Neural cell (in vitro differentiated cells): ENCODE measurements around the gene RBM43.

Source experiments
- CTCF ChIP-seq: fragments of 450-650 bp; IDR thresholded peaks from 2 replicates; pipeline ENCODE4 v1.5.1; 2014; ENCODE audit warnings: antibody characterized with exemption, mild to moderate bottlenecking, moderate library complexity; ENCODE audit not compliant: poor library complexity, severe bottlenecking
- EP300 ChIP-seq: fragments of 450-650 bp; conservative IDR thresholded peaks from 2 replicates; pipeline ENCODE4 v1.6.1; 2014; ENCODE audit warnings: antibody characterized with exemption, mild to moderate bottlenecking, moderate library complexity; ENCODE audit not compliant: poor library complexity, severe bottlenecking
- EZH2 ChIP-seq: fragments of 200-600, 300-800 bp; shearing (Covaris generic), sonication (generic); IDR thresholded peaks from 2 replicates; pipeline ENCODE4 v1.6.1; 2014; ENCODE audit warnings: antibody characterized with exemption, low read length, borderline replicate concordance, mild to moderate bottlenecking; ENCODE audit not compliant: insufficient read depth, poor library complexity, severe bottlenecking
- MXI1 ChIP-seq: fragments of 450-650 bp; conservative IDR thresholded peaks from 2 replicates; pipeline ENCODE4 v1.6.1; 2014; ENCODE audit warnings: antibody characterized with exemption, mild to moderate bottlenecking; ENCODE audit not compliant: poor library complexity, severe bottlenecking
- POLR2AphosphoS5 ChIP-seq: IDR thresholded peaks from 2 replicates; pipeline ENCODE4 v1.6.1; 2012
- REST ChIP-seq: IDR thresholded peaks from 2 replicates; pipeline ENCODE4 v1.6.1; 2012; ENCODE audit warnings: borderline replicate concordance
- SMC3 ChIP-seq: fragments of 450-650 bp; conservative IDR thresholded peaks from 2 replicates; pipeline ENCODE4 v1.6.1; 2014; ENCODE audit warnings: antibody characterized with exemption, mild to moderate bottlenecking, moderate library complexity; ENCODE audit not compliant: poor library complexity
- TAF1 ChIP-seq: IDR thresholded peaks from 2 replicates; pipeline ENCODE4 v1.6.1; 2012; ENCODE audit warnings: low read depth

GRCh38 chr2:151258121-151258520, 3.5 kb downstream of the RBM43 start:
- no peak for TF ChIP-seq CTCF
- TF ChIP-seq EP300: no peak
- TF ChIP-seq REST: no peak
- no peak for TF ChIP-seq SMC3
- no peak for TF ChIP-seq TAF1
- TF ChIP-seq MXI1: no peak
- TF ChIP-seq POLR2AphosphoS5: no peak
- no peak for TF ChIP-seq EZH2
